Lower leg skin (tissue), 3 donors: ENCODE measurements around the gene C22orf15.

Experiments used
- POLR2A ChIP-seq, 2 donors: fragments of 450-650 bp; IDR thresholded peaks; one replicate each; pipeline ENCODE4 v1.6.1; 2016 to 2017; ENCODE audit warnings: antibody characterized with exemption in 2 of 2, mild to moderate bottlenecking in 1 of 2, moderate library complexity in 1 of 2
- TF ChIP-seq, protein P1 (sequence below), 3 donors: fragments of 450-650 bp; IDR thresholded peaks; one replicate each; pipeline ENCODE4 v1.5.1; 2016; ENCODE audit warnings: antibody characterized with exemption in 3 of 3, mild to moderate bottlenecking in 3 of 3, moderate library complexity in 2 of 3

DNA sequence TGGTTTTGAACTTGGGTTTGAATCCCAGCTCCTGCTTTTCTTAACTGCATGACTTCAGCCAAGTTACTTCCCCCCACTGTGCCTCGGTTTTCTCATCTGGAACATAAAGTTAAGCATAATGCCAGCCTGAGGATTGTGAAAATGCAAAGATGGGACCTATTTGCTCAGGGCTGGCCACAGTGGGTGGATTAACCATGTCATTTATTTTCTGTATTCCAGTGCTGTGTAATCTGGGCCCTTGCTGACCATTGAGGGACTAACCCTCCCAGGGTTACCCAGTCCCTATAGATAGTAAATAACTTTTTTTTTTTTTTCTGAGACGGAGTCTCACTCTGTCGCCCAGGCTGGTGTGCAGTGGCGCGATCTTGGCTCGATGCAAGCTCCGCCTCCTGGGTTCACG lies 7.1 kb upstream of the C22orf15 start:
- TF ChIP-seq, protein P1, sequence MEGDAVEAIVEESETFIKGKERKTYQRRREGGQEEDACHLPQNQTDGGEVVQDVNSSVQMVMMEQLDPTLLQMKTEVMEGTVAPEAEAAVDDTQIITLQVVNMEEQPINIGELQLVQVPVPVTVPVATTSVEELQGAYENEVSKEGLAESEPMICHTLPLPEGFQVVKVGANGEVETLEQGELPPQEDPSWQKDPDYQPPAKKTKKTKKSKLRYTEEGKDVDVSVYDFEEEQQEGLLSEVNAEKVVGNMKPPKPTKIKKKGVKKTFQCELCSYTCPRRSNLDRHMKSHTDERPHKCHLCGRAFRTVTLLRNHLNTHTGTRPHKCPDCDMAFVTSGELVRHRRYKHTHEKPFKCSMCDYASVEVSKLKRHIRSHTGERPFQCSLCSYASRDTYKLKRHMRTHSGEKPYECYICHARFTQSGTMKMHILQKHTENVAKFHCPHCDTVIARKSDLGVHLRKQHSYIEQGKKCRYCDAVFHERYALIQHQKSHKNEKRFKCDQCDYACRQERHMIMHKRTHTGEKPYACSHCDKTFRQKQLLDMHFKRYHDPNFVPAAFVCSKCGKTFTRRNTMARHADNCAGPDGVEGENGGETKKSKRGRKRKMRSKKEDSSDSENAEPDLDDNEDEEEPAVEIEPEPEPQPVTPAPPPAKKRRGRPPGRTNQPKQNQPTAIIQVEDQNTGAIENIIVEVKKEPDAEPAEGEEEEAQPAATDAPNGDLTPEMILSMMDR (IDR thresholded peaks at IDR 0.05): no peak
- TF ChIP-seq POLR2A (IDR thresholded peaks at IDR 0.05): no peak
